ENCODE measurements around the gene LCN10. TPM values are rescaled to one million over a fixed set of nuclear protein-coding genes. Genes with fewer than 3 reads are reported as not detected.

Gene LCN10
- total RNA-seq, 1 experiment from 2014 or later: not detected

DNA sequence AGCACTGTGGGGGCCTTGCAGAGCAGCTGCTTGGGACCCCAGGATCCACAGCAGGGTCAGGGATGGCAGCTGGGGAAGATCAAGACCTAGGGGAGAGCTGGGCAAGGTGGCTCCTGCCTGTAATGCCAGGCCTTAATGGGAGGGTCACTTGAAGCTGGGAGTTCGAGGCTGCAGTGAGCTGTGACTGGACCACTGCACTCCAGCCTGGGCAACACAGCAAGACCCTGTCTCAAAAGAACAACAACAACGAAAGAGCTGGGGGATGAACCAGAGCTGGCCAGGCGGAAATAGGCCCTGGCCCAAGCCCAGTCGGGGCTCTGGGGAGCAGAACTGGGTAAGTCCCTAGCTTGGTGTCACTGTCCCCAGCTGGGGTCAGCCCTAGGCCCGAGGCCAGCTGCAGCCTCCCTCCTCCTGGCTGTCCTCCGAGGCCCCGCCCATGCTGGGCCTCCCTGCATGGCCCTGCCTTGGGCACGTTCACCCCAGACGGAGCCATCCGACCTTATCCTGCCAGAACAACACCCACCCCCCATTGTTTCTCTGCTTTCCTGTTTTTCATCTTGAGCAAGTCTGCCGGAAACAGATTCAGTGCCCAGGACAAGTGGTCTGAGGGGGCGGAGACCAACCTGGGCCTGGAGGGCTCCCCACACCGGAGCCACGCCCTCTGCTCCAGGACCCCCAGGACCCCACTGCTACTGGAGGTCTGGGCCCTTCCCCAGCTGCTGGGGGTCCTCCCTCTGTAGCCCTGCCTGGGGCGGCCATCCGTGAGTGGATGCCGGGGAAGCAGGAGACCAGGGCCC is 28.4 kb downstream of the LCN10 start:
- CTCF ChIA-PET: no interaction called here
- no peak for TF ChIP-seq EZH2phosphoT487 (IDR thresholded peaks at IDR 0.05; ENCODE audit: borderline replicate concordance, low read length)
- no peak for TF ChIP-seq EZH2 (IDR thresholded peaks at IDR 0.05; ENCODE audit: low read length, unreplicated experiment)
- TF ChIP-seq, protein P1, sequence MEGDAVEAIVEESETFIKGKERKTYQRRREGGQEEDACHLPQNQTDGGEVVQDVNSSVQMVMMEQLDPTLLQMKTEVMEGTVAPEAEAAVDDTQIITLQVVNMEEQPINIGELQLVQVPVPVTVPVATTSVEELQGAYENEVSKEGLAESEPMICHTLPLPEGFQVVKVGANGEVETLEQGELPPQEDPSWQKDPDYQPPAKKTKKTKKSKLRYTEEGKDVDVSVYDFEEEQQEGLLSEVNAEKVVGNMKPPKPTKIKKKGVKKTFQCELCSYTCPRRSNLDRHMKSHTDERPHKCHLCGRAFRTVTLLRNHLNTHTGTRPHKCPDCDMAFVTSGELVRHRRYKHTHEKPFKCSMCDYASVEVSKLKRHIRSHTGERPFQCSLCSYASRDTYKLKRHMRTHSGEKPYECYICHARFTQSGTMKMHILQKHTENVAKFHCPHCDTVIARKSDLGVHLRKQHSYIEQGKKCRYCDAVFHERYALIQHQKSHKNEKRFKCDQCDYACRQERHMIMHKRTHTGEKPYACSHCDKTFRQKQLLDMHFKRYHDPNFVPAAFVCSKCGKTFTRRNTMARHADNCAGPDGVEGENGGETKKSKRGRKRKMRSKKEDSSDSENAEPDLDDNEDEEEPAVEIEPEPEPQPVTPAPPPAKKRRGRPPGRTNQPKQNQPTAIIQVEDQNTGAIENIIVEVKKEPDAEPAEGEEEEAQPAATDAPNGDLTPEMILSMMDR (conservative IDR thresholded peaks at IDR 0.05; ENCODE audit: low read depth, low read length): no peak
- TSS peak; percentile 28 for BruUV-seq (replicated peaks)

DNA sequence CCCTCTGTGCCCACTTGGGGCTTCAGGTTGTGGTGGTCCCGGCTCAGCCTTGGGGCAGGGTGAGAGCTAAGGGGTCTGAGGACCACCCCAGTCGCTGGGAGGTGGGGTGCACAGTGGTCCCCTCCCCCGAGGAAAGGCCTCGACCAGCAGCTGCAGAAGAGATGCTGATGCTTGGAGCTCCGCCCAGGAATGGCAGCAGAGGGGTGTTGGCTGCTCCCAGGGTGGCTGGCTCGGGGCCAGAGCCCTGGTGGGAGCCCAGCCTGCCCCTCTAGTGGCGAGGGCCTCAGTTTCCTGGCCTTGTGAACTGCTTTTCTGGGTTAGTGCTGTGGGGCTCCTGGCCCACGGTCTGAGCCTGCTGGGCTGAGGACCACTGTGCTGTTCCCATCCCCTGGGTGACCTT is 29.2 kb downstream of the LCN10 start:
- Histone ChIP-seq H3K4me1 (ENCODE audit: insufficient read depth, low read length) (no peaks in the 10 kb centered on the region; the same call in 1 of the 2 replicates), H2AFZ (ENCODE audit: low read length) (no peak overlapping the region), H3K27me3 (ENCODE audit: low read length) (no peaks in the 10 kb centered on the region), H3K27ac (ENCODE audit: low read length) (no peak overlapping the region), H3F3A (ENCODE audit: low read length, unreplicated experiment) (no peaks in the 10 kb centered on the region), H3K4me2 (ENCODE audit: low read length) (peak overlapping the region; percentile 90), H3K9ac (ENCODE audit: low read length) (no peak overlapping the region), H3K79me2 (ENCODE audit: low read length) (no peaks in the 10 kb centered on the region), H3K4me3 (ENCODE audit: low read length) (peak overlapping the region; percentile 70), H3K9me3 (ENCODE audit: low read length) (no peaks in the 10 kb centered on the region), H4K20me1 (ENCODE audit: low read length) (no peaks in the 10 kb centered on the region), H3K36me3 (ENCODE audit: low read depth, low read length) (no peaks in the 10 kb centered on the region), H3K9me2 (replicated peaks; ENCODE audit: low read length) (no peaks in the 10 kb centered on the region)
- ChIA-PET CTCF (no interaction called here), POLR2A (ENCODE audit: unreplicated experiment) (no interaction called here)
- no peak for DNase-seq
- intact Hi-C loops (cut with micrococcal nuclease): no loop called here
- no peak for ATAC-seq
- no peak for TF ChIP-seq EZH2phosphoT487 (IDR thresholded peaks at IDR 0.05; ENCODE audit: borderline replicate concordance, low read length)
- no peak for TF ChIP-seq EZH2 (IDR thresholded peaks at IDR 0.05; ENCODE audit: low read length, unreplicated experiment)
- TF ChIP-seq, protein P1 (conservative IDR thresholded peaks at IDR 0.05; ENCODE audit: low read depth, low read length): no peak
- BruUV-seq (replicated peaks): no TSS peak

More for the DNA sequence above, 28.4 kb downstream of the LCN10 start:
- Histone ChIP-seq H3K27me3 (ENCODE audit: low read length) (no peaks in the 10 kb centered on the region), H3K36me3 (ENCODE audit: low read depth, low read length) (no peaks in the 10 kb centered on the region), H3K4me1 (ENCODE audit: insufficient read depth, low read length) (no peaks in the 10 kb centered on the region; the same call in 1 of the 2 replicates), H3K27ac (ENCODE audit: low read length) (no peak overlapping the region), H3K4me3 (ENCODE audit: low read length) (no peak overlapping the region), H3K4me2 (ENCODE audit: low read length) (no peak overlapping the region), H3F3A (ENCODE audit: low read length, unreplicated experiment) (no peaks in the 10 kb centered on the region), H2AFZ (ENCODE audit: low read length) (no peak overlapping the region), H3K9me3 (ENCODE audit: low read length) (no peaks in the 10 kb centered on the region), H3K79me2 (ENCODE audit: low read length) (no peaks in the 10 kb centered on the region), H4K20me1 (ENCODE audit: low read length) (no peaks in the 10 kb centered on the region), H3K9ac (ENCODE audit: low read length) (no peak overlapping the region), H3K9me2 (replicated peaks; ENCODE audit: low read length) (no peaks in the 10 kb centered on the region)
- ATAC-seq: no peak
- POLR2A ChIA-PET (ENCODE audit: unreplicated experiment): no interaction called here
- intact Hi-C loops (cut with micrococcal nuclease): no loop called here
- no peak for DNase-seq

Data from PC-3 (cell line).